ENCODE results near the gene ZNF528.
A peak's percentile ranks its signal among the peaks of the same experiment; 100 is the strongest.

Gene ZNF528

GRCh38 chr19:52397310-52398080 lies at the start of gene ZNF528:
Gene ZNF528, plus strand, starts transcription at chr19:52397849. Its CDS starts 4,165 bp downstream, at chr19:52402014.
- Histone ChIP-seq H3K4me3 (peak within 1 kb of the TSS; percentile 78), H3K27ac (peak within 1 kb of the TSS; percentile 12 to 73)
- TF ChIP-seq CTCF (IDR thresholded peaks at IDR 0.05), result no peak
- peak; percentile 95 for DNase-seq (ENCODE audit: low spot score)

- no peak for DNase-seq (ENCODE audit: low spot score)
- Histone ChIP-seq H3K27ac (no peak overlapping the region), H3K4me3 (no peak overlapping the region)
- TF ChIP-seq CTCF (IDR thresholded peaks at IDR 0.05), result no peak
Observed at GRCh38 chr19:52351512-52351911, 46.1 kb upstream of the ZNF528 start.

GRCh38 chr19:52366414-52366824 lies 31.2 kb upstream of the ZNF528 start:
- DNase-seq (ENCODE audit: low spot score), result no peak
- Histone ChIP-seq H3K4me3 (no peak overlapping the region), H3K27ac (no peak overlapping the region)
- TF ChIP-seq CTCF (IDR thresholded peaks at IDR 0.05), result no peak

GRCh38 chr19:52369559-52370340 lies 27.9 kb upstream of the ZNF528 start, which contains the start of gene ZNF880:
Gene ZNF880, plus strand, starts transcription at chr19:52369923. Its CDS starts 43 bp downstream, at chr19:52369966.
- peak; percentile 91 for DNase-seq (ENCODE audit: low spot score)
- TF ChIP-seq CTCF (IDR thresholded peaks at IDR 0.05), result no peak
- Histone ChIP-seq H3K27ac (peak within 1 kb of the TSS; percentile 85 to 89), H3K4me3 (peak within 1 kb of the TSS; percentile 72)

GRCh38 chr19:52370341-52370710 lies 27.3 kb upstream of the ZNF528 start:
- Histone ChIP-seq H3K4me3 (peak overlapping the region; percentile 72), H3K27ac (peak overlapping the region; percentile 85 to 89)
- DNase-seq (ENCODE audit: low spot score), result no peak
- TF ChIP-seq CTCF (IDR thresholded peaks at IDR 0.05), result no peak

GRCh38 chr19:52391135-52391534 lies 6.5 kb upstream of the ZNF528 start:
- DNase-seq (ENCODE audit: low spot score), result no peak
- H3K4me3 ChIP-seq, result no peak overlapping the region
- no peak overlapping the region for H3K27ac ChIP-seq
- TF ChIP-seq CTCF (IDR thresholded peaks at IDR 0.05), result no peak
